GM19324 (cell line): Measurements from ENCODE around the gene SYMPK.
A peak's percentile ranks its signal among the peaks of the same experiment; 100 is the strongest.
"Not testable (repeated sequence)": the region's sequence is repeated elsewhere in the genome, so short reads cannot be mapped to it uniquely, and the experiment has no call there.

Experiments used
- ATAC-seq: cut with Tn5 transposase; IDR thresholded peaks from one replicate; pipeline ENCODE4 v1.9.1; 2021; ENCODE audit warnings: mild to moderate bottlenecking, moderate library complexity; ENCODE audit not compliant: unreplicated experiment, low FRiP score

Gene SYMPK

GRCh38 chr19:45872095-45872919 lies 9.4 kb upstream of the SYMPK start:
- no peak for ATAC-seq

GRCh38 chr19:45870798-45871197 lies 7.9 kb upstream of the SYMPK start:
- ATAC-seq: no peak

DNA sequence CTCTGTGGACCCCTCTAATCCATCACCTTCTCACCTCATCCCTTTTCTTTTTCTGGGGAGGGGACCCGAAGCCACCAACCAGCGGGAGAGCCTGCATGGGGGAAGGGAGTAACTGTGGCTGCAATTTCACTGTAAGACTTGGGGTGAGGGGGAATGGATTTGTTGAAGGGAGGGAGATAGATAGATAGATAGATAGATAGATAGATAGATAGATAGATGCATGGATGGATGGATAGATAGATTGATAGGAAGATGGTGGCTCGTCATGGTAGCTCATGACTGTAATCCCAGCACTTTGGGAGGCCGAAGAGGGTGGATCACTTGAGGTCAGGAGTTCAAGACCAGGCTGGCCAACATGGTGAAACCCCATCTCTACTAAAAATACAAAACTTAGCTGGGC lies 4.3 kb upstream of the SYMPK start:
- not testable (repeated sequence) for ATAC-seq

DNA sequence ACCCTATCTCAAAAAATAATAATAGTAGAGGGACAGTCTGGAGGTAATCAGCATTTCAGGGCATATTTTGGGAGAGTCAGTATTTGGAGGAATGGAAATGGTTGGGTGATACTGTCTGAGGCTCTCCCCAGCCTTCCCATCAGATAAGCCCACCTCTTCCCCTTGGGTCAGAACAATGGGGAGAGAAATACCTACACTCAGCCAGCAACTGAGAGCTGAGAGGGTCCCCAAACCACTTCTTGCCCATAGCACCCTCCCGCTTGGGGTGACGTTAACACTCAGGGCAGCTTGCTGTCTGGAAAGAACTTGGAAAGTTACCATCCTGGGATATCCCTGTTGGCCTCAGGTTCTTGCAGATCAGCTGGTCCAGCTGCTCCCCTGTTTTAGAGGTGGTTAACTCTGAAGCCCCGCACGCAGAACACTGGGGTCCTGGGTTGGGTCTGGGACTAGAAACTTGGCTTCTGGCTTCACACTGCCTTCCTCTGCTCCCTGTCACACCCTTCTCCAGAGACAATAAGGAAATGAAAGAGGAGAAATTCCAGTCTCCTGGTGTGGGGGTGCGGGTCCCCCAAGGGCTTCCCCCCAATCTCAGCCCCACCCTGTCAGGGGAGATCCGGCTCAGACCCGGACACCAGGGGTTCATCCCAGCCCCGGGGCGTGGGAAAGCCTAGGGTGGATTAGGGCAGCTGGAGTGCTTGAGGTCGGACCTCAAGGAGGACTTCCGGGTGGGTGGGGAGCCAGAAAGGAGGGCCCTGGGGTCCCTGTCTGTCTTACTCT lies 3.6 kb upstream of the SYMPK start:
- no peak for ATAC-seq

DNA sequence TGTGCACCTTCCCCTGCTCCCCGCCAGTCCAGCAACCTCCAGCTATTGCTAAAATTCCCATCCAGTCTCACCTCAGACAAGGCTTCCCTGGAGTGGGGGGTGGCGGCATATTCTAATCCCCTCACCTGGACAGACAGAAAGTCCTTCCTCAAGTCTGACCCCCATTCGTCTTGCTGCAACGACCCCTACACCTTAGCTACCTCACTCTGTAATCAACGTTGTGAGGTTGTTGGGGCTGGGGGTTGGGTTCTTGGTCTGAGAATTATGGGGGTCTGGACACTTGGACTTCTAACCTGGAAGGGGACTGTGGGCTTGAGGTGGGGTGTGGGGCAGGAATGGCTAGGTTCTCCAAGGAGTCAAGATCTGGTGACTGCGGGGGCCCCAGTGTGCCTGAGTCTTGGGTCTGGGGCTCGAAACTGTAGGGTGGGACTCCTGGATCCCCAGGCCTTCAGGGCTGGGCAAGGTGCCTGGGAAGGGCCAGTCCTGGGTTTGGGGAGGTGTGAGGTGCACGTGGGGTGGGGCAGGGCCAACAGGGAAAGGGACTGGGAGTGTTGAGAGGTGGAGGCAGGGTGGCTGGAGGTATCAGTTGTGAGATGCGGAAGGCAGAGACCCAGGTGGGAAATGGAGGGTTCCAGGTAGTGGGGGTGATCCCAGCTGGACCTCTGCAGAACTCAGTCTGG lies 2.5 kb upstream of the SYMPK start:
- no peak for ATAC-seq

DNA sequence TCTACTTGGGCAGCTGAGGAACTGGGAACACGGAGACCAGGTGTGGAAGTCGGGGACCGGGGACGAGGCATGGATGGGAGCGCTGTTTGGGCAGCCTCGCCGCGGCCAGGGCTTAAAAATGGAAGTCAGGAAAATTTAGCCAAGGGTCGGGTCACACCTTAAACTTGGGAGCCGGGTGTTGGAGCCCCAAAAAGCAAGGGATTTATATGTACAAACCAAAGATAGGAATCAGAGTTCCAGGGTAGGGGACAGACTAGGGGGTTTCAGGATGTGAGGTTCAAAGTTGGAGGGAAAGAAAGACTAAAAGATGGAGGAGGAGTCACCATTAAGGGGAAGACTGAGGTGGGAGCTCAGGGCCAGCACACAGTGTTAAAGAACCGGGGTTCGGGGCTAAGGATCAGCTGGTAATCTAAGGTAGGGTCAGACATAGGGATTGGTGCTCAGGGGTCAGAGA lies 1.7 kb upstream of the SYMPK start:
- no peak for ATAC-seq

DNA sequence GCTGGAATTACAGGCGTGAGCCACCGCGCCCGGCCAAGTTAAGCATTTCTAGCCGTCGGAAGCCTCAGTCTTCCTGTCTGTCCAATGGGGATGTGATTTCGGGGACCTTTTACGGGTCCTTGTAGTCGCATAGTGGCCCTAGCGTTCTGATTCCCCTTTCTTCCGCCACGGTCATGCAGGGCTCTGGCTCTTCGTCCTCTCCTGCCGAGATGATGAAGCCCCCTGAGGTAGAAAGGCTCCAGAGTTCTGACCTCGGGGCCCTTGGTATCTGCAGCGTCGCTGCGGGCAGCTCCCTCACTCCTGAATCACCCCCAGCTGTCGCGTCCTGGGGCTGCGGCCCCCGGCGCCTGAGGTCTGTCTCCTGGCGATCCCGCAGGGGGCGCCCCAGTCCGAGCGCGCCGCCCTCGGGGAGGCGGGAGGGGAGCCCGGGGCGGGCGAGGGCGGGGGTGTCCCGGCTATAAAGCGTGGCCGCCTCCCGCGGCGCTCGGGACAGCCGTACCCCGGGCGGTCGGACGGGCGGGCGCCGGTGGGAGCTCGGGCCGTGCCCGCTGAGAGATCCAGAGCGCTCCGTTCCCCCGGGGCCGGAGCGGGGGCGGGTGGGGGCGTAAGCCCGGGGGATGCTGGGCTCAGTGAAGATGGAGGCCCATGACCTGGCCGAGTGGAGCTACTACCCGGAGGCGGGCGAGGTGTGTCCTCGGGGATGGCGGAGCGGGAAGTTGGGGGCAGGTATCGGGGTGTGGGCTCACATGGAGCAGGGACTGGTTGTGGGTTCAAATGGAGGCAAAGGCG lies 1.1 kb upstream of the SYMPK start, which contains the start of gene FOXA3:
TSS of gene FOXA3 (plus strand) at position 487 of the 789 bp plus-strand sequence. CDS start at position 618, 131 bp downstream.
- peak; percentile 30 for ATAC-seq

DNA sequence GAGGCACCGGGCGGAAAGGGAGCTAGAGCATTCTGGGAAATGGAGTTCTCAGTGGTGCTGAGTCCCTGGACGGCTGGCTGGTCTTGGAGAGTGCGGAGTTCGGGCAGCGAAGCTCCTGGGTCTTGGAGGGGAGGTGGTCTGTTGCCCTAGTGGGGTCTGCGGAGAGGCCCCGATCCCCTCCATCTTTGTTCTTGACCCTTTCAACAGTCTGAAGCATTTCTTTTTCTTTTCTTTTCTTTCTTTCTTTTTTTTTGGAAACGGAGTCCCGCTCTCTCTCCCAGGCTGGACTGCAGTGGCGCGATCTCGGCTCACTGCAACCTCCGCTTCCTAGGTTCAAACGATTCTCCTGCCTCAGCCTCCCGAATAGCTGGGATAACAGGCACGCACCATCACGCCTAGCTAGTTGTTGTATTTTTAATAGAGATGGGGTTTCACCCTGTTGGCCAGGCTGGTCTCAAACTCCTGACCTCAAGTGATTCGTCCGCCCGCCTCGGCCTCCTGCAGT lies 440 bp upstream of the SYMPK start:
- no peak for ATAC-seq

DNA sequence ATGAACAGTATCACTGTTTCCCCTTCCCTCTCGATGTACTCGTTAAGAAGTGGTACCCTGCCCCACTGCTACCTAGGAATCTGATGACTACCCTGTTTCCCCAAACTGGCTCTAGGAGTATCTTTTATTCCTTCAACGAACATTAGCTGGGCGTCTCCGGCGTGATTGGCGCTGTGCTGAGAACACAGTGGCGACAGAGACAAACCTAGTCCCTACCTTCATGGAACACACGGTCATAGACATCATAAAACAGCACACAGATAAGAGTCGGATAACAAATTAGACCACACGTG lies 730 bp downstream of the SYMPK start:
- ATAC-seq: no peak

GRCh38 chr19:45860359-45861259 lies 2.3 kb downstream of the SYMPK start:
- no peak for ATAC-seq

DNA sequence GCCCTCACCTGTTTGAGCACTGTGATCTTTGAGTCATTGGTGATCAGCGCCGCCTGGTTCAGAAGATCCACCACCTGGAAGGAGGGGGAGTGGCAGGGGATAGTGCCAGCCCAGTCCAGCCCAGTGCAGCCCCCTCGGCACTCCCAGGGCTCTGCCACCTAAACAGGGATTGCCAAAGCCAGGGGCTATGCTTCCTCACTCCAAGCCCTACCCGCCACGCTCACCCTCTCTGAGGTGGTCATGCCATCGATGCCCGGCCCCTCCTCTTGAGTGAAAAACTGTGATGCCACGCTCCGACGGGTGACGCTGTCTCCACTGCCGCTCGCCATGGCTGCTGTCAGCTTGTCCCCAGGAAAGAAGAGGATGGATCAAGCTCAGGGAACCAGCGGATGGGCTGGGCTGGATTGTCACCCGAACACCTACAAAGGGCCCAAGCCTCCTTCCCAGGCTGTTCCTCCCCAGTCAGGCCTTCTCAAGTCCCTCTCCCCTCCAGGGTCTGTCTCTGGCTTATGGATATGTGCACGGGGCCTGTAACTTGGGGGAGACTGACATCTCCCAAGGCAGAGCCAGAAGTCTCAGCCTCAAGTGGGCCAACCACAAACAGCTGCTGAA lies 8.7 kb downstream of the SYMPK start:
- ATAC-seq: no peak

DNA sequence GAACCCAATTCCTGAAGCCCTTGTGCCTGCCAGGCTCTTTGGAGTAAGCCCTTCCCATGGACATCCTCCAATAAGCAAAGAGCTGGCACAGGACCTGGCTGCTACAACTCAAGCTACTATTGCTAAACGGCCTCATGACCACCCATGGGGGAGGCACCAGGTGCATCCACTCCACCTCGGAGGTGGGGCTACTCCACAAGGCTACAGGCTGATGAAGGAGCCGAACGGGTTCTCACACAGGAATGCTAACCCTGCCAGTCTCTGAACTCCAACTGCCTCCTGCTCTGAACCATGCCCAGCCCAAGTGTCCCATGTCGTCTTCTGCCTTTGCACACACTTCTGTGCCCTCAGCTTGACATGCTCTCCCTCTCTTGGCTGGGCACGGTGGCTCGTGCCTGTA lies 10.0 kb downstream of the SYMPK start:
- ATAC-seq: no peak

DNA sequence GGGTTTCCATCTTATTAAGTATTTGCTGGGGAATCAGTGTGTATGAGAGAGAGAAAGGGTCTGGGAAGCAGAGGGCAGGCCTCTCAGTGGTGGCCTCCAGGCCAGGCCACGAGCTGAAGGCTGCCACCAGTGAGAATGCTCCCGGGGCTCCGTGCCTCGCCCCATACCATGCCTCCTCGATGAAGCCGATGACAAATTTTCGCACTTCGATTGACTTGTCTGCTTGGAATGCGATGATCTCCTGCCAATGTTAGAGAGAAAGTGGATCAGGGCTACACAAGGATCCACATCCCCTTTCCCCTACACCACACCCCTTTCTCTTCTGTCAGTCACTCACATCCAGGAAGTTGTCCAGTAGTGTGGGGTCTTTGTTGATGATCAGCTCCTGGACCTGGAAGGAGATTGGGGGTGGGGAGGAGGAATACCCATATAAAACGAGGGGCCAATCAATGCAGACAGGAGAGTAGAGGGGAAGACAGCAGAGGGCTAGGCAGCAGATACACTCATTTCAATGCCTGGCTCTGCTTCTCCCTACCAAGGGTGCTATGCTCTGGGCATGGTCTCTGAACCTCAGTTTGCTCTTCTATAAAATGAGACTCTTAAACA lies 10.7 kb downstream of the SYMPK start:
- no peak for ATAC-seq

- ATAC-seq: no peak
Measured at GRCh38 chr19:45848922-45849321, 14.0 kb downstream of the SYMPK start.

GRCh38 chr19:45847663-45848062 lies 15.3 kb downstream of the SYMPK start:
- ATAC-seq: no peak

GRCh38 chr19:45842198-45842597 lies 20.7 kb downstream of the SYMPK start:
- ATAC-seq: no peak

GRCh38 chr19:45834970-45835369 lies 28.0 kb downstream of the SYMPK start:
- no peak for ATAC-seq

GRCh38 chr19:45828945-45829344 lies 34.0 kb downstream of the SYMPK start:
- ATAC-seq: no peak
